ENCODE data around the gene MUL1. TPM values are rescaled to one million over a fixed set of nuclear protein-coding genes. Genes with fewer than 3 reads are reported as not detected.

The MUL1 gene
- total RNA-seq, 3 donors from 2014 or later, result 25.4 to 35.1 (median 29.6) TPM

- Histone ChIP-seq H3K27me3 (no peaks in the 10 kb centered on the region), H3K4me1 (no peaks in the 10 kb centered on the region), H3K9me3 (no peaks in the 10 kb centered on the region), H3K4me3 (peak overlapping the region; percentile 63 to 94 (median 78)), H3K36me3 (no peaks in the 10 kb centered on the region), H3K27ac (peak overlapping the region; percentile 86 to 90)
- intact Hi-C loops (cut with DNase I; ENCODE audit: low total_unique reads), result loop anchor here (5.0 kb wide), 1 partner anchor 794 kb away; no protein-coding TSS in a partner anchor
- no peak for DNase-seq (ENCODE audit: low spot score in 2 of 2)
- TF ChIP-seq, protein P1, sequence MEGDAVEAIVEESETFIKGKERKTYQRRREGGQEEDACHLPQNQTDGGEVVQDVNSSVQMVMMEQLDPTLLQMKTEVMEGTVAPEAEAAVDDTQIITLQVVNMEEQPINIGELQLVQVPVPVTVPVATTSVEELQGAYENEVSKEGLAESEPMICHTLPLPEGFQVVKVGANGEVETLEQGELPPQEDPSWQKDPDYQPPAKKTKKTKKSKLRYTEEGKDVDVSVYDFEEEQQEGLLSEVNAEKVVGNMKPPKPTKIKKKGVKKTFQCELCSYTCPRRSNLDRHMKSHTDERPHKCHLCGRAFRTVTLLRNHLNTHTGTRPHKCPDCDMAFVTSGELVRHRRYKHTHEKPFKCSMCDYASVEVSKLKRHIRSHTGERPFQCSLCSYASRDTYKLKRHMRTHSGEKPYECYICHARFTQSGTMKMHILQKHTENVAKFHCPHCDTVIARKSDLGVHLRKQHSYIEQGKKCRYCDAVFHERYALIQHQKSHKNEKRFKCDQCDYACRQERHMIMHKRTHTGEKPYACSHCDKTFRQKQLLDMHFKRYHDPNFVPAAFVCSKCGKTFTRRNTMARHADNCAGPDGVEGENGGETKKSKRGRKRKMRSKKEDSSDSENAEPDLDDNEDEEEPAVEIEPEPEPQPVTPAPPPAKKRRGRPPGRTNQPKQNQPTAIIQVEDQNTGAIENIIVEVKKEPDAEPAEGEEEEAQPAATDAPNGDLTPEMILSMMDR (IDR thresholded peaks at IDR 0.05), result no peak
- no peak for TF ChIP-seq POLR2A (IDR thresholded peaks at IDR 0.05)
- no peak for TF ChIP-seq POLR2AphosphoS5 (IDR thresholded peaks at IDR 0.05)
Observed at GRCh38 chr1:20508411-20508771, 440 bp upstream of the MUL1 start.

DNA sequence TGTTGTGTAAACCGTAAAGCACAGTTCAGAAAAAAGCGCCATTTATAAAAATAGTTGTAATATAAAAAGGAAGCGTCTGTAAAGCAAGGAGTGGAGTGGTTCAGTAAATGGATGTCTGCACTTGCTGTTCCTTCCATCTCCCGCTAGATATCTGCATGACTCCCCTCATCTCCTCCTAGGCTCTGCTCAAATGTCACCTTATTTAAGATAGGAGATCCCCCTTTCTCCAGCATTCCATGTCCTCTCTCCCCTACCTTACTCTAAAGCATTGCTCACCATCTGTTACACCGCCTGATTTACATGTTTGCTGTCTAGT, 745 bp downstream of the MUL1 start:
- Histone ChIP-seq H3K36me3 (no peaks in the 10 kb centered on the region), H3K9me3 (no peaks in the 10 kb centered on the region), H3K4me1 (no peaks in the 10 kb centered on the region), H3K4me3 (peak overlapping the region; percentile 63 to 94 (median 78)), H3K27ac (peak overlapping the region in 1 of 2 donors; percentile 90), H3K27me3 (no peaks in the 10 kb centered on the region)
- intact Hi-C loops (cut with DNase I; ENCODE audit: low total_unique reads), result loop anchor here (5.0 kb wide), 1 partner anchor 795 kb away; no protein-coding TSS in a partner anchor
- DNase-seq (ENCODE audit: low spot score in 2 of 2), result no peak
- TF ChIP-seq, protein P1 (IDR thresholded peaks at IDR 0.05), result no peak
- TF ChIP-seq POLR2A (IDR thresholded peaks at IDR 0.05), result no peak
- TF ChIP-seq POLR2AphosphoS5 (IDR thresholded peaks at IDR 0.05), result no peak

- TF ChIP-seq, protein P1 (IDR thresholded peaks at IDR 0.05), result no peak
- TF ChIP-seq POLR2AphosphoS5 (IDR thresholded peaks at IDR 0.05), result no peak
- TF ChIP-seq POLR2A (IDR thresholded peaks at IDR 0.05), result no peak
- no peaks in the 10 kb centered on the region for H3K4me1 ChIP-seq
- intact Hi-C loops (cut with DNase I; ENCODE audit: low total_unique reads), result loop anchor here (5.0 kb wide), 1 partner anchor 797 kb away; no protein-coding TSS in a partner anchor
Observed at GRCh38 chr1:20505488-20505887, 2.5 kb downstream of the MUL1 start.

DNA sequence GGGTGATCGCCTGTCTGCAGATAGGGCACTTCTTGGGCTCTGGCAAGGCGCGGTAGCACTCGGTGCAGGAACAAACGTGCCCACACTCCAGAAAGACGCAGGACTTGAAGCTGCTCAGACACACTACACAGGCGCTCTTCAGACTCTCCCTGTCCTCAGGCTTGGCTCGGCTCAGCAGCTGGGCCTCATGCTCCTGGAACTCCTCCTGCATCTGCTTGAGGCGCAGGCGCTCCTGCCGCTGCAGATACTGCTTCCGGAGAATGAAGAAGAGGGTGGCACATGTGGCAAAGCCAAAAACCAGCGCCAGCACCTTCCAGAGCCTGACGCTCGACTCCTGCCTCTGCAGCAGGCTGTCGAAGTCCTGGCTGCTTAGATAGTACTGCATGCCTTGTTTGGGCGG, 7.2 kb downstream of the MUL1 start:
- TF ChIP-seq POLR2A (IDR thresholded peaks at IDR 0.05) (no peak), POLR2AphosphoS5 (IDR thresholded peaks at IDR 0.05) (no peak)
- TF ChIP-seq, protein P1 (IDR thresholded peaks at IDR 0.05), result no peak

More at GRCh38 chr1:20505488-20505887, 2.5 kb downstream of the MUL1 start:
- Histone ChIP-seq H3K9me3 (no peaks in the 10 kb centered on the region), H3K27me3 (no peaks in the 10 kb centered on the region), H3K36me3 (peaks cover 3% of the 10 kb centered on the region), H3K27ac (no peak overlapping the region), H3K4me3 (no peak overlapping the region)
- DNase-seq (ENCODE audit: low spot score in 2 of 2), result no peak

DNA sequence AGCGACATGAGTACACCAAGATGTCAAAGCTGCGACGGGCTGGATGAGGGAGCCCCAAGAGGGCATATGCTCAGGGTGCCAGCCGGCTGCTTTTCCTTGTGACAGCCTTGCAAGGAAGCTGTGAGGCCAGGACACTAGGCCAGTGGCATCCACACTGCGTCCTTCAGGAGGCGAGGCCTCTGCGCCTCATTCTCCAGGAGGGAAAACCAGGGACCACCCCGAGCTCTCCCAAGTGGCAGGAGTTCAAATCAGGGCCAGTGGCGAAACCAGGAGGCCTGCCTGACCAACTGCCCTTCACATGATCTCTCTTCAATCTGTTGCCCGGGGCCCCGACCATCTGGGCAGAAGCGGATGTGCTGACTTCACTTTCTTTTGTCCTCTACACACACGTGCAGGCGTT, 8.2 kb downstream of the MUL1 start:
- Histone ChIP-seq H3K27me3 (no peaks in the 10 kb centered on the region), H3K4me3 (no peak overlapping the region), H3K9me3 (no peaks in the 10 kb centered on the region), H3K4me1 (no peaks in the 10 kb centered on the region), H3K27ac (no peak overlapping the region), H3K36me3 (peaks cover 9% of the 10 kb centered on the region)
- intact Hi-C loops (cut with DNase I; ENCODE audit: low total_unique reads), result loop anchor here (10.0 kb wide), 1 partner anchor 125 kb away; no protein-coding TSS in a partner anchor
- DNase-seq (ENCODE audit: low spot score in 2 of 2), result no peak
- TF ChIP-seq, protein P1 (IDR thresholded peaks at IDR 0.05), result no peak
- TF ChIP-seq POLR2AphosphoS5 (IDR thresholded peaks at IDR 0.05), result no peak
- TF ChIP-seq POLR2A (IDR thresholded peaks at IDR 0.05), result no peak

More for the DNA sequence above, 7.2 kb downstream of the MUL1 start:
- no peak overlapping the region for H3K27ac ChIP-seq
- H3K9me3 ChIP-seq, result no peaks in the 10 kb centered on the region
- no peaks in the 10 kb centered on the region for H3K4me1 ChIP-seq
- H3K27me3 ChIP-seq, result no peaks in the 10 kb centered on the region
- H3K36me3 ChIP-seq, result peaks cover 9% of the 10 kb centered on the region
- intact Hi-C loops (cut with DNase I; ENCODE audit: low total_unique reads), result no loop called here
- DNase-seq (ENCODE audit: low spot score in 2 of 2), result no peak
- H3K4me3 ChIP-seq, result no peak overlapping the region
